Activated CD4-positive, alpha-beta T cell treated with anti-CD3 and anti-CD28 coated beads for 4 hours (primary cell): Measurements from ENCODE around the gene ARHGEF19.
A peak's percentile ranks its signal among the peaks of the same experiment; 100 is the strongest.
"Not testable (repeated sequence)": the region's sequence is repeated elsewhere in the genome, so short reads cannot be mapped to it uniquely, and the experiment has no call there.

ENCODE experiments used
- DNase-seq, 2 donors: peaks; one replicate each; pipeline ENCODE4 v3.0.0-alpha.2; 2020

Gene ARHGEF19

GRCh38 chr1:16243936-16244649, 31.6 kb upstream of the ARHGEF19 start:
- DNase-seq: peak; percentile 67 to 76

- DNase-seq: no peak
Observed at GRCh38 chr1:16243215-16243610, 30.8 kb upstream of the ARHGEF19 start.

- no peak for DNase-seq
Observed at GRCh38 chr1:16242556-16243214, 30.2 kb upstream of the ARHGEF19 start.

GRCh38 chr1:16241221-16241708, 28.8 kb upstream of the ARHGEF19 start:
- DNase-seq: no peak

GRCh38 chr1:16239972-16240491, 27.6 kb upstream of the ARHGEF19 start:
- DNase-seq: no peak

GRCh38 chr1:16237343-16237830, 24.9 kb upstream of the ARHGEF19 start:
- DNase-seq: no peak

- peak; percentile 94 to 95 for DNase-seq
Observed at GRCh38 chr1:16236511-16237342, 24.3 kb upstream of the ARHGEF19 start, which contains the start of gene CPLANE2. Gene CPLANE2 (minus strand): TSS chr1:16237183. CDS start chr1:16236742, 441 bp downstream.

GRCh38 chr1:16235944-16236510, 23.6 kb upstream of the ARHGEF19 start:
- DNase-seq: peak; percentile 51 to 52

- DNase-seq: no peak
Observed at GRCh38 chr1:16235347-16235746, 22.9 kb upstream of the ARHGEF19 start.

DNA sequence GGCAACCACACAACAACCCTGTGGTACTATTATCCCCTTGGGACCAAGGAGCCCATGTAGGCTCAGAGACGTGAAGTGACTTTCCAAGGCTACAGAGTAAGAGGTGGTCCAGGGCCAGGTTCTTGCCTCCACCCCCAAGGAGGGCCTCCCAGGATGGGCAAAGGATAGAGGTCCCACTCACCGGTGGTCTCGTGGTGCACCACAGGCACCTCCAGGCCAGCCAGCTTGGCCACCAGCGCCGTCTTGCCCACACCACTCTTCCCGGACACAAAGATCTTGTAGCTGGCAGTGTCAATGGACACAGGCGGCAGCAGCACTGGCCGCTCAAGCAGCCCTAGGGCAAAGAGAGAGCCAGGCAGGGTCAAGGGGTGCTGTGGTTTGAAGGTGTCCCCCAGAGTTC, 21.0 kb upstream of the ARHGEF19 start:
- no peak for DNase-seq

GRCh38 chr1:16232316-16232710, 19.9 kb upstream of the ARHGEF19 start:
- no peak for DNase-seq

DNA sequence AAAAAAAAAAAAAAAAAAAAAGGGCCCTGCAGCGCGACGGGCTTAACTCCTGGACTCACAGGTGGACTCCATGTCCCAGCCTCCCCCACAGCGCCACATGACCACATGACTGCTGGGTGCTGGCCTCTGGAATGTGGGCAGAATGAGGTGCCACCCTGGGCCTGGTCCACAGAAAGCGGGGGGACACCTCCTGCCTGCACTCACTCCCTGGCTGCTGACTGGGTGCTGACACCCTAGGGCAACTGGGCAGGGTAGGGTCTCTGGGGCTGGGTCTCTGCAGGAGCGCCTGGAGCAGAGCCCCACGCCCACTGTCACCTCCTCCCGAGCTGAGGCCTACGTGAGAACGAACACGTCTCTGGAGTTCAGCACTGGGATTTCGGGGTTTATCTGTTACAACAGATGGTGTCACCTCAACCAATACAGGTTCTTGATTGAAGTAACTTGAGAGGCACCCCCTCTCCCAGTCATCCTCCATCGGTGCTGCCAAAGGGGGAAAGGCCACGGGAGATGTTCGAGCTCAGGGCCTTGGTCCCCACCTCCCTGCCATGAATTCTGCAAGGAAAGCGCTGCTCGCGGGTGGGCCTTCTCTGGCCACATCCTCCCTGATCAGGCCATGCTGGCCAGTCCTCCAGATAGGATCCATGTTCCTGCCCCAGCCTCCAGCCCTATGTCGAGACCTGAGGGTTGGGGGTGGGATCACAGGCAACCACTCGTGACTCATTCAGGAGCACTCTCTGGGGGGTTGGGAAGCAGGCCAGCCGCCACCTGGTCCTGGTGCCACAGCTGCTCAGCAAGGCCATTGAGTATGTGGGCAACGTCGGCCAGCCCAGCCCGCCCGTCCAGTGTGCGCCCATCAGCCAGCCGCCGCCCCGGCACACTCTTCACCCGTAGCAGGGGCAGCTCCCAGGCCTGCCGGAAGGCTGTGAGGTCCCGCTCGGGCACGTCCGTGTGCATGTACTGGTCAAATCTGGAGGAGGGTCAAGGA, 19.2 kb upstream of the ARHGEF19 start:
- DNase-seq: no peak

GRCh38 chr1:16230744-16231143, 18.3 kb upstream of the ARHGEF19 start:
- DNase-seq: no peak

DNA sequence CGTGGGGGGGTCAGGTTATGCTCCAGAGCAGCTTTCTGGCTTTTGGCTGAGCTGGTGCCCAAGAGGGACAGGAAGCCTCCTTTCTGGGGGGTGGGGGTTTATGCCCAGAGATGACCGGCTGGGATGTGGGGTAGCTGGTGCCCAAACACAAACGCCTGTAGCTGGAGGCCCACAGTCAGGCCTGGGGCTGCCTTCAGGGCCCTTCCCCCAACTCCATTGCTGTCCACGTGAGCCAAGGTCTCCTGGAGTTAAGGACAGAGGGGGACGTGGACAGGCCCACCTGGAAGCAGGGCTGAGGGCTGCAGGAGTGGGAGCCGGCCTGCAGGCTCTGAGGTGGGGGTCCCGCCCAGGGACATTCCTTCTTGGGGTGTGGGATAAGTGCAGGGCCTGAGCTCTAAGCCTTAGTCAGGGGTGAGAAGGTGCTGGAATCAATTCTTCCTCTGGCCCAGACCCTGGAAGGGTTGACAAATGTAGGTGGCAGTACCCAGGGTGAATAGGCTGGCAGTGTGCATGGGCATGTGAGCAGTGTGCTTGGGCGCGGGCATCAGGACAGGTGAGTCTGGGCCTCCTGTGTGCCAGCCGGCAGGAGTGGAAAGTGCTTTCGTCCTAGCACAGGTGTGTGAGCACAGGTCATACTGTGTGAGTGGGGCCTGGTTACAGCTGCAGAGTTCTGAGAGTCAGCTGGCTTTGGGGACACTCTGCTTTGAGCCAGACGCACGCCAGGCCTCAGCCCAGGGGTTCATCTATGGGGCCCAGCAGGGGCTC, 17.7 kb upstream of the ARHGEF19 start:
- DNase-seq: no peak

- DNase-seq: no peak
Observed at GRCh38 chr1:16226490-16227179, 14.2 kb upstream of the ARHGEF19 start.

DNA sequence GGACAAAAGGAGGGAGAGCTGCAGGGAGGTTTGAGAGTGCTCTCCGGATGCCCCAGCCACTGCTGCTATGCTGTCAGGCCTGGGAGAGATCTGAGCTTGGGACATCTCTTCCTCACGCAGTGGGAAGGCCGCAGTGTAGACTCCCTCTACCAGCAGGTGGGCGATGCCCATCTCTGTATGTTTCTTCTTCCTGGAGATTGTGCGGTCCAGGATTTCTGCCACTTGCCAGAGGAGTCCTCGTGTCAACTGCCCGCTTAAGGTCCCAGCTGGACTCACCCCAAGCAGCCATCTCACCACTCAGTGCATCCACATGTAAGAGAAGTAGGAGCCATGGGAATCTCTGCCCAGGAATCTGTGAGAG, 13.7 kb upstream of the ARHGEF19 start:
- no peak for DNase-seq

DNA sequence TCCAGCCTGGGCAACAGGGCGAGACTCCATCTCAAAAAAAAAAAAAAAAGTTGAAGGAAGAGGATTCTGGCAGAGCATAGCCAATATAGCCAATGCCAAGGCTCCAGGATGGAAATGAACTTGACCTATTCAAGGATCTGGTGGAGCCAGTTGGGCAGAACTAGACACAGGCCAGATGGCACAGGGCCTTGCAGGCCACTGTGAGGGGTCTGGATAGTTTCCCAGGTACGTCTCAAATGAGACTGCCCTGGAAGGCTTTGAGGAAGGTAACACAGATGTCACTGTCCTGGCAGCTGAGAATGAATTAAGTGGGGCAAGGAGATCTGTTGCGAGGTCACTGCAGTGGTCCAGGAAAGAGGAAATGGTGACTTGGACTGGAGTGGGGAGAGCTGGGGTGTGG, 12.0 kb upstream of the ARHGEF19 start:
- DNase-seq: no peak

DNA sequence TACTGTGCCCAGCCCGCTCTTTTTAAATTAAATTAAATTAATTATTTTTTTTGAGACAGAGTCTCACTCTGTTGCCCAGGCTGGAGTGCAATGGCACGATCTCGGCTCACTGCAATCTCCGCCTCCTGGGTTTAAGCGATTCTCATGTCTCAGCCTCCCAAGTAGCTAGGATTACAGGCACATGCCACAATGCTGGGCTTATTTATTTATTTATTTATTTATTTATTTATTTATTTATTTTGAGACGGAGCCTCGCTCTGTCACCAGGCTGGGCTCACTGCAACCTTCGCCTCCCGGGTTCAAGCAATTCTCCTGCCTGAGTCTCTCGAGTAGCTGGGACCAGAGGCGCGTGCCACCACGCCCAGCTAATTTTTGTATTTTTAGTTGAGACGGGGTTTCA, 10.3 kb upstream of the ARHGEF19 start:
- not testable (repeated sequence) for DNase-seq

DNA sequence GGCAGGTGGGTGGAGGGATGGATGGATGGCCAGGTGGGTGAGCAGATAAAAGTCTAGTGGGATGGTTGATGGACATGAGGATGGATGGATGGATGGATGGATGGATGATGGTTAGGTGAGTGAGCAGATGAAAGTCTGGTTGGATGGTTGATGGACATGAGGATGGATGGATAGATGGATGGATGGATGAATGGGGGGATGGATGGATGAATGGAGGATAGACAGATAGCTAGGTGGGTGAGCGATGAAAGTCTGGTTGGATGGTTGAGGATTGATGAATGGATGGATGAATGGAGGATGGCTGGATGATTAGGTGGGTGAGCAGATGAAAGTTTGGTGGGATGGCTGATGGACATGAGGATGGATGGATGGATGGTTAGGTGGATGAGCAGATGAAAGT, 9.0 kb upstream of the ARHGEF19 start:
- DNase-seq: no peak

DNA sequence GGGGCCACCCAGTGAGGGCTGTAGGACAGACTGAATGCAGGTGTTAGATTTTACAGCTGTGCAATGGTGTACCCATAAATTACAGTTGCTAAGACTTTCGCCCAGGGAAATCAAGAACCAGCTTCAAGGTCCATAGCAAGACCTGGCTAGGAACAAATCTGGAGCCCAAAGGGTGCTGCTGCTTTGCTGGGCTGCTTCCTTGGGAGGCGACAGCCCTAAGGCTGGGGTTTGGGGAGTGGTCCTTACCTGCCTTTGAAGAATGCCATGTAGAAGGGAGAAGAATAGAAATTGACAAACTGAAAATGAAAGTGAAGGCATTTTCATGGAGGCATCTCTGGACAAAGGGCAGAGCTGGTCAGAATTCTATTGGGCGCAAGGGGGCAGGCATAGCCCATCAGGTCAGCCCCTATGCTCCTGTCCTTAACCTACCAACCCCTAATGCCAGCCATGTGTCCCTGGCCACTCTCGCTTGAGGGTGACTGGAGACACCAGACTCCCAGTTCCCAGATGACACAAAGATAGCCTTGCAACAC, 7.6 kb upstream of the ARHGEF19 start:
- no peak for DNase-seq
